ENCODE data around the gene PALLD.

GRCh38 chr4:168656946-168657473 is 160.2 kb downstream of the PALLD start:
- no peak for TF ChIP-seq POLR2A (IDR thresholded peaks at IDR 0.05)
- TF ChIP-seq, protein P1, sequence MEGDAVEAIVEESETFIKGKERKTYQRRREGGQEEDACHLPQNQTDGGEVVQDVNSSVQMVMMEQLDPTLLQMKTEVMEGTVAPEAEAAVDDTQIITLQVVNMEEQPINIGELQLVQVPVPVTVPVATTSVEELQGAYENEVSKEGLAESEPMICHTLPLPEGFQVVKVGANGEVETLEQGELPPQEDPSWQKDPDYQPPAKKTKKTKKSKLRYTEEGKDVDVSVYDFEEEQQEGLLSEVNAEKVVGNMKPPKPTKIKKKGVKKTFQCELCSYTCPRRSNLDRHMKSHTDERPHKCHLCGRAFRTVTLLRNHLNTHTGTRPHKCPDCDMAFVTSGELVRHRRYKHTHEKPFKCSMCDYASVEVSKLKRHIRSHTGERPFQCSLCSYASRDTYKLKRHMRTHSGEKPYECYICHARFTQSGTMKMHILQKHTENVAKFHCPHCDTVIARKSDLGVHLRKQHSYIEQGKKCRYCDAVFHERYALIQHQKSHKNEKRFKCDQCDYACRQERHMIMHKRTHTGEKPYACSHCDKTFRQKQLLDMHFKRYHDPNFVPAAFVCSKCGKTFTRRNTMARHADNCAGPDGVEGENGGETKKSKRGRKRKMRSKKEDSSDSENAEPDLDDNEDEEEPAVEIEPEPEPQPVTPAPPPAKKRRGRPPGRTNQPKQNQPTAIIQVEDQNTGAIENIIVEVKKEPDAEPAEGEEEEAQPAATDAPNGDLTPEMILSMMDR (IDR thresholded peaks at IDR 0.05), result no peak
